ENCODE measurements around the gene SNTG2. TPM values are rescaled to one million over a fixed set of nuclear protein-coding genes. Genes with fewer than 3 reads are reported as not detected.

Gene SNTG2
- polyA plus RNA-seq, 3 donors = not detected

- Histone ChIP-seq H4K20me1 (ENCODE audit: insufficient read depth, low read length) (no peaks in the 10 kb centered on the region), H3K27ac (ENCODE audit: low read depth in 1 of 2, low read length in 2 of 2) (no peak overlapping the region), H3K9ac (ENCODE audit: insufficient read depth, low read length, poor library complexity, severe bottlenecking) (no peak overlapping the region), H3K9me3 (replicated peaks in 1 of 2; ENCODE audit: control insufficient read depth in 1 of 2, insufficient read depth in 1 of 2, low read length in 2 of 2) (peaks cover 0 to 3% of the 10 kb centered on the region in 2 donors), H3K4me1 (ENCODE audit: control insufficient read depth in 1 of 2, insufficient read depth in 2 of 2, low read length in 2 of 2) (no peaks in the 10 kb centered on the region), H3K36me3 (replicated peaks in 1 of 2; ENCODE audit: control insufficient read depth in 1 of 2, insufficient read depth in 2 of 2, low read length in 2 of 2) (no peaks in the 10 kb centered on the region), H2AFZ (ENCODE audit: insufficient read depth, low read depth, low read length, poor library complexity, severe bottlenecking) (no peak overlapping the region), H3K79me2 (ENCODE audit: insufficient read depth, low read length) (no peaks in the 10 kb centered on the region), H3K4me2 (replicated peaks; ENCODE audit: extremely low read depth, low read length, poor library complexity, severe bottlenecking) (no peak overlapping the region), H3K4me3 (replicated peaks in 1 of 3; ENCODE audit: low read depth in 2 of 3, low read length in 3 of 3) (no peak overlapping the region), H3K27me3 (ENCODE audit: control insufficient read depth in 2 of 2, insufficient read depth in 2 of 2, low read length in 2 of 2) (no peaks in the 10 kb centered on the region)
- H3K36me3 Mint-ChIP-seq = no peaks in the 10 kb centered on the region
- no peak overlapping the region for H3K27ac Mint-ChIP-seq
- no peak for TF ChIP-seq CTCF (IDR thresholded peaks at IDR 0.05)
- H3K9me3 Mint-ChIP-seq = peaks cover 0 to 10% (median 5%) of the 10 kb centered on the region in 7 donors
- H3K27me3 Mint-ChIP-seq (ENCODE audit: low read depth in 3 of 3) = peaks cover 0 to 9% (median 4%) of the 10 kb centered on the region in 3 donors
- intact Hi-C loops (cut with micrococcal nuclease) = no loop called here
- H3K4me3 Mint-ChIP-seq = no peak overlapping the region
- DNase-seq = no peak
- H3K4me1 Mint-ChIP-seq = no peaks in the 10 kb centered on the region
- 94% methylated on average over 6 of the region's 7 CpGs for WGBS (ENCODE audit: insufficient coverage)
Observed at GRCh38 chr2:1141079-1141478, 190.4 kb downstream of the SNTG2 start.

- Mint-ChIP-seq H3K4me1 (no peaks in the 10 kb centered on the region), H3K27ac (no peak overlapping the region), H3K27me3 (ENCODE audit: low read depth in 3 of 3) (peaks cover 0 to 6% (median 0%) of the 10 kb centered on the region in 3 donors), H3K9me3 (peaks cover 0 to 10% (median 5%) of the 10 kb centered on the region in 7 donors), H3K36me3 (no peaks in the 10 kb centered on the region), H3K4me3 (no peak overlapping the region)
- H3K36me3 ChIP-seq (replicated peaks in 1 of 2; ENCODE audit: control insufficient read depth in 1 of 2, insufficient read depth in 2 of 2, low read length in 2 of 2) = no peaks in the 10 kb centered on the region
- H3K9me3 ChIP-seq (replicated peaks in 1 of 2; ENCODE audit: control insufficient read depth in 1 of 2, insufficient read depth in 1 of 2, low read length in 2 of 2) = peaks cover 0 to 3% of the 10 kb centered on the region in 2 donors
- H3K9ac ChIP-seq (ENCODE audit: insufficient read depth, low read length, poor library complexity, severe bottlenecking) = no peak overlapping the region
- H3K27ac ChIP-seq (ENCODE audit: low read depth in 1 of 2, low read length in 2 of 2) = no peak overlapping the region
- no peaks in the 10 kb centered on the region for H4K20me1 ChIP-seq (ENCODE audit: insufficient read depth, low read length)
- intact Hi-C loops (cut with micrococcal nuclease) = no loop called here
- no peaks in the 10 kb centered on the region for H3K4me1 ChIP-seq (ENCODE audit: control insufficient read depth in 1 of 2, insufficient read depth in 2 of 2, low read length in 2 of 2)
- no peak overlapping the region for H3K4me2 ChIP-seq (replicated peaks; ENCODE audit: extremely low read depth, low read length, poor library complexity, severe bottlenecking)
- no peaks in the 10 kb centered on the region for H3K27me3 ChIP-seq (ENCODE audit: control insufficient read depth in 2 of 2, insufficient read depth in 2 of 2, low read length in 2 of 2)
- no peak for DNase-seq
- no peak for TF ChIP-seq CTCF (IDR thresholded peaks at IDR 0.05)
- no CpG with 5 or more reads among the region's 1 CpG for WGBS (ENCODE audit: insufficient coverage)
- H2AFZ ChIP-seq (ENCODE audit: insufficient read depth, low read depth, low read length, poor library complexity, severe bottlenecking) = no peak overlapping the region
- no peaks in the 10 kb centered on the region for H3K79me2 ChIP-seq (ENCODE audit: insufficient read depth, low read length)
- H3K4me3 ChIP-seq (replicated peaks in 1 of 3; ENCODE audit: low read depth in 2 of 3, low read length in 3 of 3) = no peak overlapping the region
Observed at GRCh38 chr2:1143129-1143528, 192.5 kb downstream of the SNTG2 start.

Measured in CD14-positive monocyte (primary cell).